ENCODE results near the gene ENTHD1.

GRCh38 chr22:39943337-39943736, 49.8 kb upstream of the ENTHD1 start:
- no peak for TF ChIP-seq CTCF (IDR thresholded peaks at IDR 0.05; ENCODE audit: insufficient read depth, low read length, poor library complexity, severe bottlenecking)
- TF ChIP-seq EZH2phosphoT487 (conservative IDR thresholded peaks at IDR 0.05; ENCODE audit: low read length), result no peak

All from SU-DHL-6 (cell line).